ENCODE measurements around the gene BEST3. TPM values are rescaled to one million over a fixed set of nuclear protein-coding genes. Genes with fewer than 3 reads are reported as not detected.
"Not testable (repeated sequence)": the region's sequence is repeated elsewhere in the genome, so short reads cannot be mapped to it uniquely, and the experiment has no call there.

Gene BEST3
- polyA plus RNA-seq, 12 donors = 28.8 to 120 (median 56.8) TPM; not detected in 1

GRCh38 chr12:69653703-69654102 is 45.4 kb downstream of the BEST3 start:
- DNase-seq = no peak

GRCh38 chr12:69651922-69652321 is 47.2 kb downstream of the BEST3 start:
- no peak for DNase-seq

GRCh38 chr12:69649529-69649928 is 49.6 kb downstream of the BEST3 start:
- DNase-seq = no peak

- DNase-seq = no peak
Measured at GRCh38 chr12:69648476-69648875, 50.6 kb downstream of the BEST3 start.

- no peak for DNase-seq
Measured at GRCh38 chr12:69647178-69647577, 51.9 kb downstream of the BEST3 start.

- DNase-seq = no peak
Measured at GRCh38 chr12:69645031-69645430, 54.1 kb downstream of the BEST3 start.

GRCh38 chr12:69644511-69644910 is 54.6 kb downstream of the BEST3 start:
- no peak for DNase-seq

GRCh38 chr12:69642531-69642930 is 56.6 kb downstream of the BEST3 start:
- no peak for DNase-seq

GRCh38 chr12:69641546-69641945 is 57.6 kb downstream of the BEST3 start:
- DNase-seq = no peak

- peak; percentile 33 for DNase-seq
Measured at GRCh38 chr12:69639400-69640016, 59.6 kb downstream of the BEST3 start.

- no peak for DNase-seq
Measured at GRCh38 chr12:69633061-69633460, 66.0 kb downstream of the BEST3 start.

- DNase-seq = no peak
Measured at GRCh38 chr12:69630191-69630590, 68.9 kb downstream of the BEST3 start.

- DNase-seq = no peak
Measured at GRCh38 chr12:69627501-69627900, 71.6 kb downstream of the BEST3 start.

GRCh38 chr12:69623970-69624369 is 75.1 kb downstream of the BEST3 start:
- no peak for DNase-seq

GRCh38 chr12:69621551-69621950 is 77.6 kb downstream of the BEST3 start:
- no peak for DNase-seq

- DNase-seq = no peak
Measured at GRCh38 chr12:69620921-69621320, 78.2 kb downstream of the BEST3 start.

- no peak for DNase-seq
Measured at GRCh38 chr12:69620077-69620476, 79.0 kb downstream of the BEST3 start.

- DNase-seq = no peak
Measured at GRCh38 chr12:69619050-69619449, 80.1 kb downstream of the BEST3 start.

- no peak for DNase-seq
Measured at GRCh38 chr12:69616025-69616424, 83.1 kb downstream of the BEST3 start.

GRCh38 chr12:69613351-69613750 is 85.8 kb downstream of the BEST3 start:
- no peak for DNase-seq

GRCh38 chr12:69610729-69611128 is 88.4 kb downstream of the BEST3 start, which contains the start of gene LRRC10:
LRRC10 (minus strand) TSS chr12:69610907; CDS start chr12:69610838, 69 bp downstream.
- no peak for DNase-seq

GRCh38 chr12:69610126-69610525 is 89.0 kb downstream of the BEST3 start:
- no peak for DNase-seq

GRCh38 chr12:69608114-69608513 is 91.0 kb downstream of the BEST3 start:
- no peak for DNase-seq

GRCh38 chr12:69604275-69604674 is 94.8 kb downstream of the BEST3 start:
- DNase-seq = not testable (repeated sequence)
